Activated CD8-positive, alpha-beta T cell treated with anti-CD3 and anti-CD28 coated beads for 36 hours (primary cell): Measurements from ENCODE around the gene PDZK1IP1. TPM values are rescaled to one million over a fixed set of nuclear protein-coding genes. Genes with fewer than 3 reads are reported as not detected.
"Not testable (repeated sequence)": the region's sequence is repeated elsewhere in the genome, so short reads cannot be mapped to it uniquely, and the experiment has no call there.

Source experiments
- ATAC-seq: fragments of 200-7000 bp; cut with Tn5 transposase; one replicate; pipeline ENCODE4 v1.10.0; 2021; ENCODE audit warnings: mild to moderate bottlenecking, moderate library complexity
- CTCF ChIA-PET: fragments of 350-600 bp; sonication (Branson Sonifier 250); formaldehyde crosslinking; loops from one replicate; lab custom pipeline; 2021; ENCODE audit warnings: antibody characterized with exemption; lab: Charles Lee
- POLR2A ChIA-PET: fragments of 350-600 bp; sonication (Branson Sonifier 250); formaldehyde crosslinking; loops from one replicate; lab custom pipeline; 2021; ENCODE audit warnings: antibody characterized with exemption; lab: Charles Lee
- DNase-seq: peaks from one replicate; pipeline ENCODE4 v3.0.0-alpha.2; 2020
- H3K27ac Mint-ChIP-seq: one replicate; pipeline ENCODE4 v1.8.0; 2021; ENCODE audit warnings: mild to moderate bottlenecking, mixed read lengths
- H3K27me3 Mint-ChIP-seq: one replicate; pipeline ENCODE4 v1.8.0; 2021; ENCODE audit warnings: mixed read lengths
- H3K36me3 Mint-ChIP-seq: one replicate; pipeline ENCODE4 v1.8.0; 2021; ENCODE audit warnings: low read depth, mixed read lengths
- H3K4me1 Mint-ChIP-seq: one replicate; pipeline ENCODE4 v1.8.0; 2021; ENCODE audit warnings: low read depth, mixed read lengths
- H3K4me3 Mint-ChIP-seq: one replicate; pipeline ENCODE4 v1.8.0; 2021; ENCODE audit warnings: mild to moderate bottlenecking, moderate library complexity, mixed read lengths
- H3K9me3 Mint-ChIP-seq: one replicate; pipeline ENCODE4 v1.8.0; 2021; ENCODE audit warnings: mixed read lengths
- intact Hi-C: fragments of 100-400 bp; cut with micrococcal nuclease; formaldehyde crosslinking; loops from one replicate; pipeline ENCODE4 v1.10.0; 2022
- total RNA-seq, 2 experiments: library from RNA; stranded (reverse); gene quantifications; one replicate each; pipeline ENCODE4 v1.2.3, GENCODE V29; 2021
- TF ChIP-seq, protein P1 (sequence below): fragments of 200-600 bp; IDR thresholded peaks from one replicate; pipeline ENCODE4 v1.8.0; 2022; ENCODE audit warnings: antibody characterized with exemption, mild to moderate bottlenecking

Gene PDZK1IP1
- total RNA-seq, 2 experiments from 2014 or later = not detected

DNA sequence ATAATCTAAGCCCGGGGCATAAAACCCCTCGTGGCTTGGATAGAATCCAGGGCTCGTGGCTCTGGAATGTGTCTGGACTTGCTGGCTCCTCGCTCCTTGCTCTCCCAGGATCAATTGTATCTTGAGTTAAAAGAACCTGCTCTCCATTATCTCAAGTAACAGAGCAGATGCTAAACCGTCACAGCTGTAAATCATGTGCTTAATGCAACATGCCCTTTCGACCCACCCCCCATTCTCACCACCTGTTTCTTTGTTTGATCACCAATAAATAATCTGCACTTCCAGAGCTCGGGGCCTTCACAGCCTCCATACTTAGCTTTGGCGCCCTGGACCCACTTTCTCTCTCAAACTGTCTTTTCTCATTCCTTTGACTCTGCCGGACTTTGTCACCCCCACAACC is 40.7 kb downstream of the PDZK1IP1 start:
- POLR2A ChIA-PET, intact Hi-C loops, CTCF ChIA-PET: not testable (repeated sequence)

DNA sequence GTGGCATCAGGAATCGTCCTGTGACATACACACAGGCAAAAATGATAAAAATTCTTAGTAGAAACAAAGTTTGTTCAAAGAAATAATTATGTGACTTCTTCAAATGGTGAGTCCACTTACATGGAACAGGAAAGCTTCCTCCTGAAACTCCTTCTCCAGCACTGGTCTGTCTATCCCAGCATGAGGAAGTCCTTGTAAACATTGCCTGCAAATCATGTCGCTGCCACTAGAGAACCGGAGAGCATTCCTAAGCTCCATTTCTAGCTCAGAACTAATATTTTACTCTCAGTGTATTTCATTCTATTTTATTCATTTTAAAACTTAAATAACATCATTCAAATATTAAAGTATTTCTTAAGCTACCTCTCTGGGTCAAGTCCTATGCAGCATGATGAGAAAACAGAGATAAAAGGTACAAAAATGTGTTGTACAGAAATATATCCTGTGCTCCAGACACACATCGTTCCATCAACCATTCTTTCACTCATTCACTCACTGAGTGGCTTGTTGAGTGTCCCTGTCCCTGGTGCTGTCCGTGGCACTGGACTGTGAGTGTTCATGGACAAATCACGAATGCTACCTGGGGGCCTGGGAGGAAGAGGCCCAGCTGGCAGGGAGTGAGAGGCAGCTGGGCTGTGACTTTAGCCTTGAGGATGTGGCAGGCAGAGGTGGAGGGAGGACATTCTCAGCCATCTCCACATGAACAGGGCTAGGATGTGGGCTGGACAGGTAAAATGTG is 42.6 kb downstream of the PDZK1IP1 start:
- ATAC-seq = no peak
- TF ChIP-seq, protein P1, sequence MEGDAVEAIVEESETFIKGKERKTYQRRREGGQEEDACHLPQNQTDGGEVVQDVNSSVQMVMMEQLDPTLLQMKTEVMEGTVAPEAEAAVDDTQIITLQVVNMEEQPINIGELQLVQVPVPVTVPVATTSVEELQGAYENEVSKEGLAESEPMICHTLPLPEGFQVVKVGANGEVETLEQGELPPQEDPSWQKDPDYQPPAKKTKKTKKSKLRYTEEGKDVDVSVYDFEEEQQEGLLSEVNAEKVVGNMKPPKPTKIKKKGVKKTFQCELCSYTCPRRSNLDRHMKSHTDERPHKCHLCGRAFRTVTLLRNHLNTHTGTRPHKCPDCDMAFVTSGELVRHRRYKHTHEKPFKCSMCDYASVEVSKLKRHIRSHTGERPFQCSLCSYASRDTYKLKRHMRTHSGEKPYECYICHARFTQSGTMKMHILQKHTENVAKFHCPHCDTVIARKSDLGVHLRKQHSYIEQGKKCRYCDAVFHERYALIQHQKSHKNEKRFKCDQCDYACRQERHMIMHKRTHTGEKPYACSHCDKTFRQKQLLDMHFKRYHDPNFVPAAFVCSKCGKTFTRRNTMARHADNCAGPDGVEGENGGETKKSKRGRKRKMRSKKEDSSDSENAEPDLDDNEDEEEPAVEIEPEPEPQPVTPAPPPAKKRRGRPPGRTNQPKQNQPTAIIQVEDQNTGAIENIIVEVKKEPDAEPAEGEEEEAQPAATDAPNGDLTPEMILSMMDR = no peak
- Mint-ChIP-seq H3K27me3 (peaks cover 15% of the 10 kb centered on the region), H3K27ac (no peak overlapping the region), H3K4me3 (no peak overlapping the region), H3K9me3 (no peaks in the 10 kb centered on the region), H3K4me1 (no peaks in the 10 kb centered on the region), H3K36me3 (no peaks in the 10 kb centered on the region)
- POLR2A ChIA-PET = no interaction called here
- intact Hi-C loops = no loop called here
- CTCF ChIA-PET = no interaction called here
- no peak for DNase-seq

More for the DNA sequence above, 40.7 kb downstream of the PDZK1IP1 start:
- peaks cover 20% of the 10 kb centered on the region for H3K27me3 Mint-ChIP-seq
- H3K4me1 Mint-ChIP-seq, H3K27ac Mint-ChIP-seq, ATAC-seq, H3K9me3 Mint-ChIP-seq, H3K4me3 Mint-ChIP-seq, H3K36me3 Mint-ChIP-seq, DNase-seq: not testable (repeated sequence)

DNA sequence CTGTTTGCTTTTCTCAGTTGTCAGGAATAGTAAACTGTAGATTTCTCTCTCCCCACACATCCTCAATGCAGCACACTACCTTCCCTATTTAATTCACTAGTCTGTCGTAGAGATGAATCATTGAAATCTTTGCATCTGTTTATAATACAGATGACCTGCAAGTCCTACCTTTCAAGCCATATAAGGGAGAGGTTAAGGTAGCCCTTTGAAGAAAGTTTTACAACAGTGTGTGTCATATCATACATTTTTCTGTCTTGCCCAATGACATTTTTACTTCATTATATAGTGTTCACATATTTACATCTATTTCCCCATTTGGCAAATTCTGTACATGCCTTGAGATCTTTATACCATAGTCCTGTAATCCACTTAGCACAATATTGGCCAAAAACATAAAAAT is 43.3 kb downstream of the PDZK1IP1 start:
- H3K36me3 Mint-ChIP-seq, DNase-seq, H3K4me3 Mint-ChIP-seq, H3K9me3 Mint-ChIP-seq, CTCF ChIA-PET, POLR2A ChIA-PET, H3K4me1 Mint-ChIP-seq, intact Hi-C loops, ATAC-seq, H3K27ac Mint-ChIP-seq: not testable (repeated sequence)
- H3K27me3 Mint-ChIP-seq = peaks cover 11% of the 10 kb centered on the region

DNA sequence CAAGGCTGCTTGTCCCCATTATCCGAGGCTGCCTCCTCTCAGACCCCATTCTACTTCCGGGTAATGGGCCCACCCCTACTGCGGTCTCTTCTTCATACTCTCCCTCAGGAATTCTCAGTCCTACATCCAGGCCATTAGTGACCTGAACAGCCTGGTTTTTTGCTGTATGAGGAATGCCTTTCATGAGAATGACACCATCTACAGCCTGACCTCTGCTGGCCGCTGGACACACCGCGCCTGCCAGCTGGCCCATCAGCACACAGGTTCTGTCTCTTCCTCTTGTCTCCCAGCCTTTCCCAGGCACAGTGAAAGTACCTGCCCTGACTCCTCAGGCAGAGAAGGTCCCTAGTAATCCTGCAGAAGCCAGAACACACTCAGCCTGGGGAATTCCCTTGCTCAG is 46.2 kb downstream of the PDZK1IP1 start:
- H3K4me3 Mint-ChIP-seq, intact Hi-C loops, POLR2A ChIA-PET, H3K9me3 Mint-ChIP-seq, H3K27me3 Mint-ChIP-seq, H3K27ac Mint-ChIP-seq, CTCF ChIA-PET, DNase-seq, H3K4me1 Mint-ChIP-seq, H3K36me3 Mint-ChIP-seq, ATAC-seq: not testable (repeated sequence)

DNA sequence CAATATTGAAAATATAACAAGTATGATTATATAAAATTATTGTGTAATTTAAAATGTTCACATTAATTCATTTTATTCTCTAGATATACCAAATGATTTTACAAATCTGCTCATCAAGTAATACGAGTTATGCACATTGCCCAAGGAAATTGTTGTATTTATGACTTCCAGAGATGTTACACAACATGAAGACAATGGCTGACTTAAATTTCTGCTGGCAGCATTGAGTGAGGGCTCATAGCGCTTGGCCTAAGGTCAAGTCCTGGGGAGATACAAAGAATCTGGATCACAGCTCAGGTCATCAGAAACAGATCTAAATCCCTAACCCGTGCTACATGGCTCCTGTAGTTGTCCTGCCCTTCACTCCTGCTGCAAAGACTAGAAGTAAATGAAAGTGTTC is 49.5 kb downstream of the PDZK1IP1 start:
- DNase-seq, H3K4me3 Mint-ChIP-seq, H3K27ac Mint-ChIP-seq, POLR2A ChIA-PET, H3K27me3 Mint-ChIP-seq, CTCF ChIA-PET, H3K36me3 Mint-ChIP-seq, ATAC-seq, intact Hi-C loops, H3K4me1 Mint-ChIP-seq, H3K9me3 Mint-ChIP-seq: not testable (repeated sequence)

DNA sequence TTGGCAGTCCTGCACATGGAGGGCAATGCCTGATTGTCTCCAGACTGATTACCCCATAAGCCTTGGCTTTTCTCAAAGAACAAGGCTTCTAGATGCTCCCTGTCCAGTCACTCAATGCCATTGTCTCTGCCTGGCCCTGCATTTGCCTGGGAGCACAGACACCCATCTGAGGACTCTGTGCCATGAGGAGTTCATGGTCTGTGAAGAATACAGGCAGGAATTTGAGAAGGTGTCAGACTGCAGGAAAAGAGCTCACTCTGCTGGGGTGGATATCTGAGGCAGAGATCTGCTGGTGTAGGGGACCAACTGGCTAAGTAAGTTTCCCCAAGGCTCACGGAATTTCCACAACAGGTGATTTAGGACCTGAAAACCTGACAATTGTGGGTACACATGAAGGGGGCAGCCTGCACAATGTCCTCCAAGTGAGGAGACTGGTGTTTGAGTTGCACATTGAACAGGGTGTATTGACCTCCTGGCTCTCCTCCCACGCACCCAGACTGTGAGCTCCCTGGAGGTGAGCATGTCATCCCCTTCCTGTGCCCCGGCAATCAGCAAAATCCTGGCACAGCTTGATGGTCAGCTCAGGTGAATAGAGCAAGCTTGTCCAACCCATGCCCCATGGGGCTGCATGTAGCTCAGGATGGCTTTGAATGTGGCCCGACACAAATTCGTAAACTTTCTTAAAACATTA is 51.8 kb downstream of the PDZK1IP1 start:
- DNase-seq = no peak
- H3K4me1 Mint-ChIP-seq = no peaks in the 10 kb centered on the region
- ChIA-PET POLR2A (no interaction called here), CTCF (no interaction called here)
- TF ChIP-seq, protein P1 = no peak
- no peaks in the 10 kb centered on the region for H3K9me3 Mint-ChIP-seq
- peaks cover 1% of the 10 kb centered on the region for H3K27me3 Mint-ChIP-seq
- H3K27ac Mint-ChIP-seq = no peak overlapping the region
- no peak for ATAC-seq
- H3K4me3 Mint-ChIP-seq = no peak overlapping the region
- intact Hi-C loops = no loop called here
- H3K36me3 Mint-ChIP-seq = no peaks in the 10 kb centered on the region

DNA sequence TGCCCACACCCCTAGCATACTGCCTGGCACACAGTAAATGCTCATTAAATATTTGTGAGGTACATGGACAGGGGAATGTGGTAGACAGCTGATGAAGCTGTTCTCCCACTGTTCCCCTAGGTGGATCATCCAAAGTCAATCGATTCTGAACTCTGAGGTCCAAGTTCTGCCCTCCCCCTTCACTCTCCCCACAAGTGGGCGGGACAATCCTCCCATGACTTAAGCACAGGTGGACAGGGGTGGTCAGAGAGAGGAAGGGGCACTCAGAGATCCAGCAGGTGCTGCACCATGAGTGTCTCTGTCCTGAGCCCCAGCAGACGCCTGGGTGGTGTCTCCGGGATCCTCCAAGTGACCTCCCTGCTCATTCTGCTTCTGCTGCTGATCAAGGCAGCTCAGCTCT is 52.6 kb downstream of the PDZK1IP1 start, which contains the start of gene CYP4A22:
Gene CYP4A22, plus strand, starts transcription at position 244 of the 400 bp plus-strand sequence. Its CDS starts 45 bp downstream, at position 289.
- intact Hi-C loops = no loop called here
- TF ChIP-seq, protein P1 = no peak
- Mint-ChIP-seq H3K4me1 (no peaks in the 10 kb centered on the region), H3K4me3 (no peak within 1 kb of the TSS), H3K36me3 (no peaks in the 10 kb centered on the region), H3K9me3 (no peaks in the 10 kb centered on the region), H3K27me3 (peaks cover 3% of the 10 kb centered on the region), H3K27ac (no peak within 1 kb of the TSS)
- ATAC-seq (no peak), DNase-seq (no peak)
- ChIA-PET CTCF (no interaction called here), POLR2A (no interaction called here)
